Central memory CD8-positive, alpha-beta T cell (primary cell): Measurements from ENCODE around the gene FBXO39.
A peak's percentile ranks its signal among the peaks of the same experiment; 100 is the strongest.
"Not testable (repeated sequence)": the region's sequence is repeated elsewhere in the genome, so short reads cannot be mapped to it uniquely, and the experiment has no call there.

Source experiments
- ATAC-seq: fragments of 150-1000 bp; cut with Tn5 transposase; replicated peaks from 2 replicates; pipeline ENCODE4 v1.10.0; 2022; ENCODE audit warnings: mild to moderate bottlenecking, moderate FRiP score, moderate number of reproducible peaks; ENCODE audit not compliant: poor library complexity, severe bottlenecking; ENCODE audit errors: extremely low read depth
- DNase-seq, 2 donors: peaks; one replicate each; pipeline ENCODE4 v3.0.0; 2021; ENCODE audit warnings: low spot score in 2 of 2
- H3K27ac Mint-ChIP-seq: one replicate; pipeline ENCODE4 v1.8.0; 2022; ENCODE audit warnings: low read depth, mild to moderate bottlenecking, moderate library complexity, mixed read lengths
- H3K27me3 Mint-ChIP-seq: one replicate; pipeline ENCODE4 v1.8.0; 2022; ENCODE audit warnings: mixed read lengths
- H3K36me3 Mint-ChIP-seq: one replicate; pipeline ENCODE4 v1.8.0; 2022; ENCODE audit warnings: mild to moderate bottlenecking, moderate library complexity, mixed read lengths; ENCODE audit not compliant: insufficient read depth
- H3K4me1 Mint-ChIP-seq: one replicate; pipeline ENCODE4 v1.8.0; 2022; ENCODE audit warnings: mixed read lengths
- H3K4me3 Mint-ChIP-seq: one replicate; pipeline ENCODE4 v1.8.0; 2022; ENCODE audit warnings: mild to moderate bottlenecking, moderate library complexity, mixed read lengths
- H3K9me3 Mint-ChIP-seq: one replicate; pipeline ENCODE4 v1.8.0; 2022; ENCODE audit warnings: mixed read lengths

Gene FBXO39

DNA sequence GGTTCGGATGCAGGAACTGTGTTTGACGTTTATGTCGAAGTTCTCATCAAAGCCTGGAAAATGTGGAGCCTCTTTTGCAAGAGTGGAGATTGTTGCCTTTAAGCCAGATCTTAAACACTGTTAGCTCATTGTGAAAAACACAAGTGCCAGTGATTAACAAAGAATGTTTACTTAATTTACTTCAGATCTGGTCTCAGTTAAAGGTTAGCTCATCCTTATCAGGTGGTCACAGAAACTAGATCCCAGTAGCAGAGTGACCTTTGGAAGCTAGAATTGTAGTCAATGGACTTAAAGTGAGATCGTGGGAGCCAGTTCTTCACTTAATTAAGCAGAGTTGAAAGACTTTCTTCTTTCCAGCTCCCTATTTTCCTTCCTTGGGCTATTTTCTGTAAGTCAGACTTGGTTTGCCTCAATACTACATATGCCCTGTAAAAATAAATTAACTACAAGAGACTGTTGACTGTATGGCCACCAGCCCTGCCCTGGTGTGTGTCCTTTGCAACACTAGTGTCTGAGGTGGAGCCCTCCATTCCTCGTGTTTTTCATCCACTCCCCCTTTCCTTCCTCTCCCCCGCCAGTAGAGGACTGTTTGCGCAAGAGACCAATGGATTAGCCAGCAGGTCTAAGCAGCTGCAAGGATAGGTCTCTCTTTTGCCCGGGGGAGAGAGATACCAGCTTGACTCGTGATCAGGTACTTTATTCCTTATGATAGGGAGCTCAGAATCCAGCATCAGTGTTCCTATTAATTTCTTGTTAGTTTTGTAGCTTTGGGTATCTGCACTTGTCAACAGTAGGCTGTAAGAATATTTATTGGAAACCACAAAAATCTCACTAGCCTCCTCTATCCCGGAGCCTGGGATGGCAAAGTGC is 20.2 kb downstream of the FBXO39 start:
- Mint-ChIP-seq H3K4me1 (no peaks in the 10 kb centered on the region), H3K9me3 (no peaks in the 10 kb centered on the region), H3K27me3 (peaks cover 49% of the 10 kb centered on the region), H3K36me3 (no peaks in the 10 kb centered on the region), H3K4me3 (no peak overlapping the region), H3K27ac (no peak overlapping the region)
- DNase-seq (no peak), ATAC-seq (no peak)

GRCh38 chr17:6796887-6797490 is 21.0 kb downstream of the FBXO39 start:
- Mint-ChIP-seq H3K4me3 (no peak overlapping the region), H3K4me1 (no peaks in the 10 kb centered on the region), H3K9me3 (no peaks in the 10 kb centered on the region), H3K27me3 (peaks cover 42% of the 10 kb centered on the region), H3K36me3 (no peaks in the 10 kb centered on the region), H3K27ac (no peak overlapping the region)
- ATAC-seq (no peak), DNase-seq (no peak)

- peaks cover 33% of the 10 kb centered on the region for H3K27me3 Mint-ChIP-seq
- H3K27ac Mint-ChIP-seq = no peak overlapping the region
- no peaks in the 10 kb centered on the region for H3K4me1 Mint-ChIP-seq
- no peak for DNase-seq
- no peaks in the 10 kb centered on the region for H3K9me3 Mint-ChIP-seq
- no peak for ATAC-seq
- no peak overlapping the region for H3K4me3 Mint-ChIP-seq
- no peaks in the 10 kb centered on the region for H3K36me3 Mint-ChIP-seq
These were observed 21.8 kb downstream of the FBXO39 start for GRCh38 chr17:6797718-6798351.

- no peak overlapping the region for H3K4me3 Mint-ChIP-seq
These were observed 23.7 kb downstream of the FBXO39 start for GRCh38 chr17:6799738-6800137.

DNA sequence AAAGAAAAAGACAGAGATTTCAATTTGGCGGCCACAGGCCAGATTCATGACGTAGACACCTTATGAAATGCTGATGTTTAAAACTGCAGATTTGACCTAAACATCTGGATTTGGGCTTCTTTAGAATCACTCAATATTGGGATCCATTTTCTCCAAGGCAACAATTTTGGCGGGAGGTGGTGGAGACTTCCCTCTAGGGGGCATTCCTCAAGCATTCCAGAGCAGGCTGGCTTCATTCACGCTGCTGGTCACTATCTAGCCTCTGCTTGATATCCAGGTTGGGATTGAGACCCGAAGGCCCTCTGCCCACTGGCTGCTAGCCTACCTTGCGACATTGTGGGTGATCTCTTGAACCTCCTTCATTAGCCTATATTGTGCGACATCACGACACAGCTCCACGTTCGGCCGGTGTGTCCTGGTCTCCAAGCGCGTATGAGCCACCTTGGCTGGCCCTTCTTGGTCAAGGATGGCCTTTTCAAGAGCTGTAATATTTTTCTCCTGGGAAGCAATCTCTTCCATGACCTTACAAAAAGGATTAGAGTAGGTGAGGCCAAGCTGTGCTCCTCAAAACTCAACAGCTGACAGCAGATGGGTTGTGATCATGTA is 24.5 kb downstream of the FBXO39 start:
- Mint-ChIP-seq H3K27ac (no peak overlapping the region), H3K9me3 (no peaks in the 10 kb centered on the region), H3K4me3 (no peak overlapping the region), H3K4me1 (no peaks in the 10 kb centered on the region), H3K36me3 (no peaks in the 10 kb centered on the region), H3K27me3 (peaks cover 36% of the 10 kb centered on the region)
- ATAC-seq (no peak), DNase-seq (no peak)

More at GRCh38 chr17:6799738-6800137, 23.7 kb downstream of the FBXO39 start:
- Mint-ChIP-seq H3K4me1 (no peaks in the 10 kb centered on the region), H3K36me3 (no peaks in the 10 kb centered on the region), H3K27me3 (peaks cover 28% of the 10 kb centered on the region), H3K27ac (no peak overlapping the region), H3K9me3 (no peaks in the 10 kb centered on the region)
- no peak for ATAC-seq
- no peak for DNase-seq

DNA sequence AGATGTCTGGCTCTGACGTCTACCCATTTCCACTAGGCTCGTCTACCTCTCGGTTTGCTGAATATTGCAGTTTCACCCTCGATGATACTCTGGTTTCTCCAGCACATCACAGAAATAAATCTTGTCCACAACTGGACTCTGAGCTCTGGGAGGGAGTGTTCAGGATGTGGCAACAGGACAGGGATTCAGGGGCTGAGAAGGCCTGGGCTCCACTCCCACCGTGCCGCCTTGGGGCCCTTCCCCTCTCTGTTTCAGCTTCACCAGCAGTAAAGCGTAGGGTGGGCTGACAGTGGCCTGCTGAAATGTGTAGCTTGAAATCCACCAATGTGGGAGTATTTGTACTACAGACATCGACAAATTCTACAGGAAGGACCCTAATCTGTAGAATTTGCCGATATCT is 35.5 kb downstream of the FBXO39 start:
- no peaks in the 10 kb centered on the region for H3K9me3 Mint-ChIP-seq
- no peaks in the 10 kb centered on the region for H3K4me1 Mint-ChIP-seq
- H3K27ac Mint-ChIP-seq = no peak overlapping the region
- ATAC-seq (no peak), DNase-seq (no peak)
- H3K4me3 Mint-ChIP-seq = no peak overlapping the region
- H3K27me3 Mint-ChIP-seq = peaks cover 74% of the 10 kb centered on the region
- H3K36me3 Mint-ChIP-seq = no peaks in the 10 kb centered on the region

- Mint-ChIP-seq H3K4me1 (no peaks in the 10 kb centered on the region), H3K27ac (no peak overlapping the region), H3K9me3 (no peaks in the 10 kb centered on the region), H3K36me3 (no peaks in the 10 kb centered on the region), H3K27me3 (peaks cover 70% of the 10 kb centered on the region), H3K4me3 (no peak overlapping the region)
- DNase-seq = no peak
- ATAC-seq = no peak
These were observed 36.3 kb downstream of the FBXO39 start for GRCh38 chr17:6812295-6812694.

DNA sequence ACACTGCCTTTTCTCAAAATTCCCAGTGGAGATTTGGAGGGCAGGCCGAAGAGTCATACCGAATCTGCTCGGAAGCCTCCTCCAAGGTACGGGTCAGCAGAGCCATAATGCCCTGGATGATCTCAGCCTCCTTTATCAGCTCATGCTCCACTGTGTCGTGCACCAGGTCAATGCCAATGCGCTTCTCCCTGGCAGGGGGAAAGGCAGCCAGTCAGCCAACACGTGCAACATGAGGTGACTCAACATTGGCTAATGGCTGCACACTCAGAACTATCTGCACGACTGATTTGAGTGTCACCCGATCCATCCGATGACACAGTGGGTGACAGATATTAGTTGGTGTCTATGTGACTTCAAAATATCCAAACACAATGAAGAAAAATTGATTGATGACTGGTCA is 39.8 kb downstream of the FBXO39 start:
- no peak for DNase-seq
- no peak overlapping the region for H3K4me3 Mint-ChIP-seq
- no peaks in the 10 kb centered on the region for H3K9me3 Mint-ChIP-seq
- H3K27ac Mint-ChIP-seq = no peak overlapping the region
- H3K27me3 Mint-ChIP-seq = peaks cover 76% of the 10 kb centered on the region
- H3K4me1 Mint-ChIP-seq = no peaks in the 10 kb centered on the region
- no peaks in the 10 kb centered on the region for H3K36me3 Mint-ChIP-seq
- ATAC-seq = no peak

DNA sequence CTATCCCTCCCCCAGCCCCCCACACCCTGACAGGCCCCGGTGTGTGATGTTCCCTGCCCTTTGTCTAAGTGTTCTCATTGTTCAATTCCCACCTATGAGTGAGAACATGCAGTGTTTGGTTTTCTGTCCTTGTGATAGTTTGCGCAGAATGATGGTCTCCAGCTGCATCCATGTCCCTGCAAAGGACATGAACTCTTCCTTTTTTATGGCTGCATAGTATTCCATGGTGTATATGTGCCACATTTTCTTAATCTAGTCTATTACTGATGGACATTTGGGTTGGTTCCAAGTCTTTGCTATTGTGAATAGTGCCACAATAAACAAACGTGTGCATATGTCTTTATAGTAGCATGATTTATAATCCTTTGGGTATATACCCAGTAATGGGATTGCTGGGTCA is 40.4 kb downstream of the FBXO39 start:
- H3K36me3 Mint-ChIP-seq, H3K4me1 Mint-ChIP-seq, ATAC-seq, H3K9me3 Mint-ChIP-seq, DNase-seq, H3K4me3 Mint-ChIP-seq, H3K27ac Mint-ChIP-seq: not testable (repeated sequence)
- H3K27me3 Mint-ChIP-seq = peaks cover 76% of the 10 kb centered on the region

DNA sequence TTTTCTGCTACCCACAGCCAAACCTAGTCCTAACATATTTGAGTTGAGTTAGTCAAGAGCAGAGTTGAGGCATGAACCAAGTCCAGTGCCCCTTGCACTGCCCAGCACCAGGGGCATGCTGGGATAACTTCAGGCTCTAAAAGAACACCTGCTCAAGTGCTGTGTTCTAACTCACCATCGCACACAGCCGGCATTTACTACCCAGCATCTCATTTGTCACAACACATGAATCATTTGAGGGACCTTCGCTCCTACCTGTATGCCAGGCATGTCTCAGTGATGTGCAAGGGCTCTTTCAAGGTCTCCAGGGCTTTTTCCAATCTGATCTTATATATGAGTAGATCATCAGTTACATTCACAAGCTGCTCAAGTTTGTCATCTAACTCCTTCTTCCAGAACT is 42.9 kb downstream of the FBXO39 start:
- H3K9me3 Mint-ChIP-seq = no peaks in the 10 kb centered on the region
- no peak overlapping the region for H3K4me3 Mint-ChIP-seq
- DNase-seq (no peak), ATAC-seq (no peak)
- no peaks in the 10 kb centered on the region for H3K4me1 Mint-ChIP-seq
- H3K36me3 Mint-ChIP-seq = no peaks in the 10 kb centered on the region
- H3K27ac Mint-ChIP-seq = no peak overlapping the region
- H3K27me3 Mint-ChIP-seq = peaks cover 56% of the 10 kb centered on the region

GRCh38 chr17:6823011-6823442 is 47.0 kb downstream of the FBXO39 start:
- no peak for DNase-seq
- H3K27ac Mint-ChIP-seq = no peak overlapping the region
- H3K36me3 Mint-ChIP-seq = no peaks in the 10 kb centered on the region
- H3K4me1 Mint-ChIP-seq = no peaks in the 10 kb centered on the region
- peaks cover 54% of the 10 kb centered on the region for H3K27me3 Mint-ChIP-seq
- ATAC-seq = no peak
- no peaks in the 10 kb centered on the region for H3K9me3 Mint-ChIP-seq
- no peak overlapping the region for H3K4me3 Mint-ChIP-seq

- Mint-ChIP-seq H3K27me3 (peaks cover 76% of the 10 kb centered on the region), H3K27ac (peak overlapping the region; percentile 63)
These were observed 54.5 kb downstream of the FBXO39 start for GRCh38 chr17:6830383-6830986.

More at GRCh38 chr17:6830383-6830986, 54.5 kb downstream of the FBXO39 start:
- no peak overlapping the region for H3K4me3 Mint-ChIP-seq
- H3K9me3 Mint-ChIP-seq = no peaks in the 10 kb centered on the region
- peaks cover 5% of the 10 kb centered on the region for H3K36me3 Mint-ChIP-seq
- no peak for ATAC-seq
- DNase-seq = no peak
- peaks cover 5% of the 10 kb centered on the region for H3K4me1 Mint-ChIP-seq
